Measurements from ENCODE around the gene SPTBN4.
"Not testable (repeated sequence)": the region's sequence is repeated elsewhere in the genome, so short reads cannot be mapped to it uniquely, and the experiment has no call there.

Gene SPTBN4

DNA sequence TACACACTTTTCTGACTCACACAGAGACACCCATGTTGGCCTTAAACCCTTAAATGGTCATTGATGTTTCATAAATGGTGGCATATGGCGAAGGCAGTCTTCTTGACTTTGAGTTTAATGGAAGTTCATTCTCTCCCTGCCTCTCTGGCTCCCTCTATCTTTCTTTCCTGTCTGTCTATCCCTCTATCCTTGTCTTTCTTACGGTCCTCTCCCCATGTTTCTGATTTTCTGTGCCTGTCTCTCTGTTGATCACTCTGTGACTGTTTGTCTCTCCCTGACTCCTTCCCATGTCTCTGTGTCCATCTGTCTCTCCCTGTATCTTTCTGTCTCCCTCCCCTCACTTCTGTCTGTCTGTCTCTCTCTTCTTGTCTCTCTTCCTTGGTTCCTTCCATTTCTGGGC lies 66.7 kb downstream of the SPTBN4 start:
- DNase-seq: no peak

DNA sequence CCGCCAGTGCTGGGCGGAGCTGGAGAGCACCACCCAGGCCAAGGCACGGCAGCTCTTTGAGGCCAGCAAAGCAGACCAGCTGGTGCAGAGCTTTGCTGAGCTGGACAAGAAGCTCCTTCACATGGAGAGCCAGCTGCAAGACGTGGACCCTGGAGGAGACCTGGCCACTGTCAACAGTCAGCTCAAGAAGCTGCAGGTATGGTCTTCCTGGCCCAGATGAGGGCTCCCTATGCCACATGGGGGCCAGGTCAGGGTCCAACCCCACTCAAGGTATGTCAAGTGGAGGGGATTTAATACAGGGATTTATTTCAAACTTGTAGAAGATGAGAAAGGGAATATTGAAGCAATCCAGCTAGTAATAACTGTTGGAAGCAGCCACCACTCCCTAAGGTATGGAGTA lies 67.3 kb downstream of the SPTBN4 start:
- no peak for DNase-seq

DNA sequence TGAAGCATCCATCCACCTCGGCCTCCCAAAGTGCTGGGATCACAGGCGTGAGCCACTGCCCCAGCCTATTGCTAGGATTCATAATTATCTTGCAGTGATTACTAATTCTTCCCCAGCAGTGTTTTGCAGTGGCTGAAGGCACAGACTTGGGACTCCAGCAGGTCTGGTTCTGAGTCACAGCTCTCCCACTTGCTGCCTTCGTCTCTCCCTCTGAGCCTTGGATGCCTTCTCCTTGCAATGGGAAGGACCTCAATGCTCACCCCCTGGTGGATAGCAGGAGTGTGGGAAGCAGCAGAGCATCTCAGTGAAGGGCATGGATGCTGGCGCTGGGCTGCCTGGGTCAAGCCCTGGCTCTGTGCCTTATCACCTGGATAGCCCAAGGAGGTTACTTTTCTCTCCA lies 72.3 kb downstream of the SPTBN4 start:
- DNase-seq: no peak

DNA sequence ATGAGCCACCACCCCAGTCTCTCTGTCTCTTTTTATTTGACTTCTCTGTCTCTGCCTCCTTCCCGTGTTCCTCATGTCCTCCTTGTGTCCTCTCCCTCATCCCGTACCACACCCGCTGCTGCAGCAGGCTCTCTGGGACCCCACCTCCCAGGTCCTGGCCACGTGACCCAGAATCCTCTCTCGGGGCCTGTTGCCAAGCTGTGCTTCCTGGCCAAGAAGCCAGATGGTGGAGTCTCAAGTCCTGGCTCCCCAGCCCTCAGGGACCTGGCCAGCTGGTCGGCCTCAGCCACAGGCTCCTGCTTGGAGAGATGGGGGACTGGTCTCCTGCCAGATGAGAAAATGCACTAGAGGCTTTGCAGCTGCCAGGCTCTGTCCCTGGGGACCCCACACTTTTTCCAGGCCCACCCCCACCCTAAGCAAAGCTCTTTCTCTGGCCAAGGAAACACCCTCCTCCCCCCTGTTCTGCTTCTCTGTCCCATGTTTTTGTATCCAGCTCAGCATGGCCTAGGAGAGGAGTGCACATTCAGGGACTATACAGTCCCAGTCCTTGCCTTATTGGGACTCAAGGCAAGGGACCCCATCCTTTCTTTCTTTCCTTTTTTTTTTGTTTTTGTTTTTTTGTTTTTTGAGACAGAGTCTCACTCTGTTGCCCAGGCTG lies 75.5 kb downstream of the SPTBN4 start:
- DNase-seq: no peak

DNA sequence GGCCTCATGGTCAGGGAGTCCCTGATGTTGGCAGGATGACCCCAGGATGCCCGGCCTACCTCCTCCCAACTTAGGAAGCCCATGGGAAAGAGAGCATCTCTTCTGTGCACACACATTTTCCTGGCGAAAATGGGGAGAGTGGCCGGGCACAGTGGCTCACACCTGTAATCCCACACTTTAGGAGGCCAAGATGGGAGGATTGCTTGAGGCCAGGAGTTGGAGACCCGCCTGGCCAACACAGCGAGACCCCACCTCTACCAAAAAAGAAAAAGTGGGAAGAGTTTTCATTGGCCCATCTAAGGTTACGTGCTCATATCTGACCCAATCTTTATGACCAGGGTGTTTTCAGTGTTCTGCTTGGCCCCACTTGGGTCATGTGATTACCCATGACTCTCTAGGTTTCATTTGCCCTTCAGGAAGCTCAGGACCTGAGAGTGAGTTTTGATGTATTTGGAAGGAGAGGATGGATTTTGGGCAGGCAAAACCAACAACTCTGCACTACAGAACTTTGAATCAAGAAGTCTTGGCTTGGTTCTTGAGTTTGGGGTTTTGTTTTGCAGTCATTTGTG lies 76.3 kb downstream of the SPTBN4 start:
- no peak for DNase-seq

DNA sequence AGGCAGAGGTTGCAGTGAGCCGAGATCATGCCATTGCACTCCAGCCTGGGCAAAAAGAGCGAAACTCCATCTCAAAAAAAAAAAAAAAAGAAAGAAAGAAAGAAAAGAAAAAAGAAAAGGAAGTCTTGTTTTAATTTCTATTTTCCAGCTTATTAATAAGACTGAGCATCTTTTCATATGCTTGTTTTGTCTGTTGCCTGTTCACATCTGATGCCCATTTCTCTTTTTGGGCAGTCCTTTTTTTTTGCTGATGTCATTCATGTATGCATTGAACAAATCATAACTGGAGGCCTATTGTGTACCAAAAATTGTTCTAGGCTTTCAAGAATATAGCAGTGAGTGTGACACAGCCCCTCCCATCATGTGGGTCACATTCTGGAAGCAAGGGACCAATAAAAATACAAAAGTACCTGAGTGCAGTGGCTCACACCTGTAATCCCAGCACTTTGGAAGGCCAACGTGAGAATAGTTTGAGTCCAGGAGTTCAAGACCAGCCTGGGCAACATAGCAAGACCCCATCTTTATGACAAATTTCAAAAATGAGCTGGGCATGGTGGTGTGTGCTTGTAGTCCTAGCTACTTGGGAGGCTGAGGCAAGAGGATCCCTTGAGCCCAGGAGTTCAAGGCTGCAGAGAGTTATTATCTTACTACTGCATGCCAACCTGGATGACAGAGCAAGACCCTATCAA lies 79.5 kb downstream of the SPTBN4 start:
- not testable (repeated sequence) for DNase-seq

DNA sequence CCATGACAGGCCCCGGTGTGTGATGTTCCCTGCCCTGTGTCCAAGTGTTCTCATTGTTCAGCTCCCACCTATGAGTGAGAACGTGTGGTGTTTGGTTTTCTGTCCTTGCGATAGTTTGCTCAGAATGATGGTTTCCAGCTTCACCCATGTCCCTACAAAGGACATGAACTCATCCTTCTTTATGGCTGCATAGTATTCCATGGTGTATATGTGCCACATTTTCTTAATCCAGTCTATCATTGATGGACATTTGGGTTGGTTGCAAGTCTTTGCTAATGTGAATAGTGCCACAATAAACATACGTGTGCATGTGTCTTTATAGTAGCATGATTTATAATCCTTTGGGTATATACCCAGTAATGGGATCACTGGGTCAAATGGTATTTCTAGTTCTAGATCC lies 80.4 kb downstream of the SPTBN4 start:
- not testable (repeated sequence) for DNase-seq

DNA sequence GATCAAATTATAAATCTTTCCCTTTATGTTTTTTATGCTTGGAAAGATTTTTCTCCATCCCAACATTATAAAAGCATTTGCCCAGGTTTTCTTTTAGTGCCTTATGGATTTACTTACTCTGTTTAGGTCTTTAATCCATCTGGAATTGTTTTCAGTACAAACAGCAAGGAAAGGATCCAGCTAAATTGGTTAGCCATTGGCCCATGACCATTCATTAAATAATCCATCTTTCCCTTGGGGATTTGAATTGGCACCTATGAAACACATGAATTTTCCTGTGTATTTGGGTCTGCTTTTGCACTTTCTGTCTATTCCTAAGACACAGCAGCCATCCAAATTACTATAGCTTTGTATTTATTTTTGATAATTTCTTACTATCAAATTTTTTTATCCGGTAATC lies 81.0 kb downstream of the SPTBN4 start:
- no peak for DNase-seq

DNA sequence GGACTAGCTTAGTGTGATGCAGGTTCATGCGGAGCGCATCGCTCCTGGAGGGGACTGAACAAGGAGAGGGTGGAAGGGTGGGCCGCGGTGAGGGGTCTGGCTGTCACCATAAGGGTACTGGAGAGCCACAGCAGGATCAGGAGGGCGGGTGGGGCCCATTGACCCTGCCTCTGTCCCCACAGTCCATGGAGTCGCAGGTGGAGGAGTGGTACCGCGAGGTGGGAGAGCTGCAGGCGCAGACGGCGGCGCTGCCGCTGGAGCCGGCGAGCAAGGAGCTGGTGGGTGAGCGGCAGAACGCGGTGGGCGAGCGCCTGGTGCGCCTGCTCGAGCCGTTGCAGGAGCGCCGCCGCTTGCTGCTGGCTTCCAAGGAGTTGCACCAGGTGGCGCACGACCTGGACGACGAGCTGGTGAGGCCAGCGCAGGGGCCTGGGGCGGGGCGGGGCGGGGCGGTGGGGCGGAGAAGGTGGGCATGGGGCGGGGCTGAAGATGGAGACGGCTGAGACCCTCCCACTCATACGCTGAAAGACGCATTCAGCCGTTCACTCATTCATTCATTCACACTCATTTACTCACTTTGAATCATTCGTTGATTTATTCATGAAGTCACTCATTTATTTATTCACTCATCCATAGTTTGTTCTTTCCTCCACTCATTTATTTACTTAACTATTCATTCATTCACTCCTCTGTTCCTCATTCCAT lies 82.4 kb downstream of the SPTBN4 start:
- peak; percentile 66 to 71 for DNase-seq

DNA sequence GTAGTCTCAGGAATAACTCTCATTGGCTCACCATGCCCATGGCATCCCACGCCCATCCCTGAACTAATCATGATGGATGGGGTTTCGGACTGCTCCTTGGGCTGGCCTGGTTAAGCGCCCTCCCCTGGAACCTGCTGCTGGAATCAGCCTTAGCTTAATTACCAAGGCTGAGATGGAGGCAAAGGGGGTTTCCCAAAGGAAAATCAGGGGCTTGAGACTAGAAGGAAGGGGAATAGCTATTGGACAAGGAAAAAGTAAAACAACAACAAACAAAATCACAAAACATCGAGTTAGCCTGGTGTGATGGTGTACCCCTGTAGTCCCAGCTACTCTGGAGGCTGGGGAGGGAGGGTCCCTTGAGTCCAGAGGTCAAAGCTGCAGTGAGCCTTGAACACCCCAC lies 84.2 kb downstream of the SPTBN4 start:
- DNase-seq: no peak

DNA sequence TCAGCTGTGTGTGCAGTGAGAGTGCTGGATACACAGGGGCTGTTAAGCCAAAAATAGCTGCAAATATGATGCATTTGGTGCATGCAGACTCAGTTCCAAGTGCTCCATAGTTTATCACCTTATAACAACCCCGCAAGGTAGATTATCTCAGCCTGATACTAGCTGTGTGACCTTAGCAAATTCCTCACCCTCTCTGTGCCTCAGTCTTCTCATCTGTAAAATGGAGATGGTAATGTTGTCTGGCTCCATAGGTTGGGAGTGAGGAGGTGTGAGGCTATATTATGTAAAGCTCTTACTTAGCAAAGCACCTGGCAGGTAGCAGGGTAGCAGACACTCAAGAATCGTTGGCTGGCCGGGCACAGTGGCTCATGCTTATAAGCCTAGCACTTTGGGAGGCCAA lies 86.0 kb downstream of the SPTBN4 start:
- DNase-seq: no peak

DNA sequence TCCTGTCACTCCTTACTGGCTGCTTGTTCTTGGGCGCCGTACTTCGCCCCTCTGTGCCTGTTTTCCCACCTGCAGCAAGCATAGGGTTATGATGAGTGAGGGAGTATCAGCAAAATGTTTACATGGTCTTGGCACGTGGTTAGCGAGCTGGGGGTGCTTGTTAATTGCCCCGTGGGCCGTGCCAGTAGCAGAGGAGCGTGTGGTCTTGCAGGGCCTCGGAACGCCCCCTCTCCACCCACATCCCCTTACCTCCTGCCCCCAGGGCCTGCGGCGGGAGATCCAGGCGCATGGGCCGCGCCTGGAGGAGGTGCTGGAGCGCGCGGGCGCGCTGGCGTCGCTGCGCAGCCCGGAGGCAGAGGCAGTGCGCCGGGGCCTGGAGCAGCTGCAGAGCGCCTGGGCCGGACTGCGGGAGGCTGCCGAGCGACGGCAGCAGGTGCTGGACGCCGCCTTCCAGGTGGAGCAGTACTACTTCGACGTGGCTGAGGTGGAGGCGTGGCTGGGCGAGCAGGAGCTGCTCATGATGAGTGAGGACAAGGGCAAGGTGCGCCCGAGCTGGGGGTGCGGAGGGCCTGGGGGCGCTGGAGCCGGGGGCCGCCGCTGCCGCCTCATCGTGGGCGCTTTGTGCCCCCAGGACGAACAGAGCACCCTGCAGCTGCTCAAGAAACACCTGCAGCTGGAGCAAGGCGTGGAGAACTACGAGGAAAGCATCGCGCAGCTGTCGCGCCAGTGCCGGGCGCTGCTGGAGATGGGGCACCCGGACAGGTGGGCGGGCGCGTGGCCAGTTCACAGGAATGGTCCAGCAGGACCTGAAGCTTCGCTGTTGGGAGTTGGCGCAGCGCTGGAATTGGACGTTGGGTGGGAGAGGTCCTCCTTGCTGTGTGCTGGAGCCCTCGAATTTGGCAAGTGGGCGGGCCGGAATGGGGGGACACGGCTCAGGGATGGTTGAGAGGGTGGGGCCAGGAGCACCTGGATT lies 87.4 kb downstream of the SPTBN4 start:
- DNase-seq: no peak

DNA sequence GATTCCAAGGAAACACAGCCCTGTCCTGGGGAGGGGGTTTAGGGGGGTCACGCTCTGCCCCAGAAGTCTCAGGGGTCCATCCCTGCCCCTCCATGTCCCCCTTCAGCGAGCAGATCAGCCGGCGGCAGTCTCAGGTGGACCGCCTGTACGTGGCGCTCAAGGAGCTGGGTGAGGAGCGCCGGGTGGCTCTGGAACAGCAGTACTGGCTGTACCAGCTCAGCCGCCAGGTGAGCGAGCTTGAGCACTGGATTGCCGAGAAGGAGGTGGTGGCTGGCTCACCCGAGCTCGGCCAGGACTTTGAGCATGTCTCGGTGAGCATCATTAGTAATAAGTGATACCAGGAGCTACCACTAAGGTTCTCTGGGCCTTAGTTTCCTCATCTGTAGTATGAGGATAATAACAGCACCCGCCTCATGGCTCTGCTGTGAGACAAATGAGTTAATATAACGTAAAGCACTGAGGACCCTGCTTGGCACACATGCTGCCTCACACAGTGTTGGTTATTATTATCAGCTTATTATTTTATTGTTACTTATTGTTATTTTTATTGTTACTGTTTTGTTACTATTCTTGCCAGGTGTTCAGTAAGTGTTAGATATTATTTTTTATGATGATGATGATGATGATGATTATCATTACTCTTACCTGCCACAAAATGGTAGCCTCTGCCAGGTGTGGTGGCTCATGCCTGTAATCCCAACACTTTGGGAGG lies 89.3 kb downstream of the SPTBN4 start:
- DNase-seq: no peak

DNA sequence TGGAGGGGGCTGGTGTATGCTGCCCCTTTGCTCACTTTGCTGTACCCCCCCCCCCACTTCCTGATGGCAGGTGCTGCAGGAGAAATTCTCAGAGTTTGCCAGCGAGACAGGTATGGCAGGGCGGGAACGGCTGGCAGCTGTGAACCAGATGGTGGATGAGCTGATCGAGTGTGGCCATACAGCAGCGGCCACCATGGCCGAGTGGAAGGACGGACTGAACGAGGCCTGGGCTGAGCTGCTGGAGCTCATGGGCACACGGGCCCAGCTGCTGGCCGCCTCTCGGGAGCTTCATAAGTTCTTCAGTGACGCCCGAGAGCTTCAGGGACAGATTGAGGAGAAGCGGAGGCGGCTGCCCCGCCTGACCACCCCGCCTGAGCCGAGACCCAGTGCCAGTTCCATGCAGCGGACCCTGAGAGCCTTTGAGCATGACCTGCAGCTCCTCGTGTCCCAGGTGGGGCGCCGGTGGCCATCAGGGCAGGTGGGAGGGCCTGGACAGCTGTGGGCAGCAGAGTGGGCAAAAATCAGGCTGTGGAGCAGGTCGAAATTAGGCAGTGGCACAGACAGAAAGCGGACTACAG lies 90.2 kb downstream of the SPTBN4 start:
- no peak for DNase-seq

DNA sequence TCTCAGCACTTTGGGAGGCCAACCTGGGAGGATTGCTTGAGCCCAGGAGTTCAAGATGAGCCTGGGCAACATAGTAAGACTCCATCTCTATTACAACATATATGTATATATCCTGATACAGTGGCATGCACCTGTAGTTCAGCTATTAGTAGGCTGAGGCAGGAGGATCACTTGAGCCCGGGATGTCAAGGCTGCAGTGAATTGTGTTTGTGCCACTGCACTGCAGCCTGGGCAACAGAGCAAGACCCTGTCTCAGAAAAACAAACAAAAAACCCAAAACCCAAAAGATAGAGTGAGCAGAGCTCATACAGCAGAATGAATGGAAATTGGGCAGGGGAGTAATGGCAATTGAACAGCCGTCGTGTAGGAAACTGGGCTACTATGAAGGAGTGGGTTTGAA lies 92.6 kb downstream of the SPTBN4 start:
- no peak for DNase-seq

DNA sequence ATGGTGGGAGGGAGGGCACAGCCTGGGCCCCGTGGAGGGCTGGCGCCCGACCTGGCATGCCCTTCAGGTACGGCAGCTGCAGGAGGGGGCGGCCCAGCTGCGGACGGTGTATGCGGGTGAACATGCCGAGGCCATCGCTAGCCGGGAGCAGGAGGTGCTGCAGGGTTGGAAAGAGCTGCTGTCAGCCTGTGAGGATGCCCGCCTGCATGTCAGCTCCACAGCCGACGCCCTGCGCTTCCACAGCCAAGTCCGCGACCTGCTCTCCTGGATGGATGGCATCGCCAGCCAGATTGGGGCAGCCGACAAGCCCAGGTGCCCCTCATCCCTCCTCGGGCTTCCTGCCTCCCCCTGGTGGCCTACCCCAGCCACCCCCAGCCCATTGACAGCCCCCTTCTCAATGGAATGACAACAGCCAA lies 93.3 kb downstream of the SPTBN4 start:
- DNase-seq: no peak

DNA sequence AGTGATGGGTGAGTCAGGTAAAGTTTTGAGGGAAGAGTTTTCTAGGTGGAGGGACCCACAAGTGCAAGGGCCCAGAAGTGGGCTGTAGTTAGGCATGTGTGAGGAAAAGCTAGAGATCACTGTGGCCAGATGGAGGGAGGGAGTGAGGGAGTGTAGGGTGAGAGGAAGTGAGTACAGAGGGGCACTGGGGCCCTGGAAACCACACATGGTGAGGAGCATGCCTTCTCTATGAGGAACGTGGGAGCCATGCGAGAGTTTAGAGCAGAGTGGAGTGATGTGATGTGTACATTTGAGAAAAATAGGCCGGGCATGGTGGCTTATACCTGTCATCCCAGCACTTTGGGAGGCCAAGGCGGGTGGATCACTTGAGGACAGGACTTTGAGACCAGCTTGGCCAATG lies 95.1 kb downstream of the SPTBN4 start:
- DNase-seq: no peak

DNA sequence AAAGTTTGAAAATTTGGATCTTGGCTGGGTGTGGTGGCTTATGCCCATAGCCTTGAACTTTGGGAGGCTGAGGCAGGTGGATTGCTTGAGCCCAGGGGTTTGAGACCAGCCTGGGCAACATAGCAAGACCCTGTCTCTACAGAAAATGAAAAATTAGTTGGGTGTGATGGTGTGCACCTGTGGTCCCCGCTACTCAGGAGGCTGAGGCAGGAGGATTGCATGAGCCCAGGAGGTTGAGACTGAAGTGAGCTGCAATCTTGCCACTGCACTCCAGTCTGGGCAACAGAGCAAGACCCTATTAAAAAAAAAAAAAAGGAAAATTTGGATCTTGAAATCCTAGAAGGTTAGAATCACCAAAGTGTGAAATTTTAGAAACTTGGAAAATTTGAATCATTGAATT lies 97.7 kb downstream of the SPTBN4 start:
- DNase-seq: not testable (repeated sequence)

DNA sequence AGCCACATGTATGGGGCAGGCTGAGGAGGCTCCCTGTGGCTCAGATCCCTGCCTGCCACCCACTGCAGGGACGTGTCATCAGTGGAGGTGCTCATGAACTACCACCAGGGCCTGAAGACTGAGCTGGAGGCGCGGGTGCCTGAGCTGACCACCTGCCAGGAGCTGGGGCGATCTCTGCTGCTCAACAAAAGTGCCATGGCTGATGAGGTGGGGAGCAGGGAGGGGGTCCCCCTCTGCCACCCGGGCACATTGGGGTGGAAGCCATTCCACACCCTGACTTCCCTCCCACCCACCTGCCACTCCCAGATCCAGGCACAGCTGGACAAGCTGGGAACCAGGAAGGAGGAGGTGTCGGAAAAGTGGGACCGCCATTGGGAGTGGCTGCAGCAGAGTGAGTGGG lies 98.6 kb downstream of the SPTBN4 start:
- DNase-seq: no peak

DNA sequence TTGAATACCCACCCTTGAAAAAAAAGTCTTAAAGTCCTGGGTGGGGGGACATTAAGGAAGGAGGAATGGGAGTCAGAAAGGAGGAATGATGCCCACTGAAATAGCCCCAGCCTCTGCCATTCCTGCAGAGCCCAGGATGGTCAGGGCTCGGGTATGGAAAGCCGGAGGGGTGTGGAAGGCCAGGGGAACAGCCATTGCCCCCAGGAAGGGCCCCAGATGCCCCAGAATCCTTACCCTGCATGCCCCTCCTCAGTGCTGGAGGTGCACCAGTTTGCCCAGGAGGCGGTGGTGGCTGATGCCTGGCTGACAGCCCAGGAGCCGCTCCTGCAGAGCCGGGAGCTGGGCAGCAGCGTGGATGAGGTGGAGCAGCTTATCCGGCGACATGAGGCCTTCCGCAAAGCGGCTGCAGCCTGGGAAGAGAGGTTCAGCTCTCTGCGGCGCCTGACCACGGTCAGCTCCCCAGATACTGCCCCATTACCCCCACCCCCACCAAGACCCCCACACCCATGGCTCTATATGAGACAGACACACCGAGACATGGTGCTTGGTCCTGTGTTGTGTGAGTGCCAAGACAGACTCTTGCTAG lies 99.2 kb downstream of the SPTBN4 start:
- no peak for DNase-seq

DNA sequence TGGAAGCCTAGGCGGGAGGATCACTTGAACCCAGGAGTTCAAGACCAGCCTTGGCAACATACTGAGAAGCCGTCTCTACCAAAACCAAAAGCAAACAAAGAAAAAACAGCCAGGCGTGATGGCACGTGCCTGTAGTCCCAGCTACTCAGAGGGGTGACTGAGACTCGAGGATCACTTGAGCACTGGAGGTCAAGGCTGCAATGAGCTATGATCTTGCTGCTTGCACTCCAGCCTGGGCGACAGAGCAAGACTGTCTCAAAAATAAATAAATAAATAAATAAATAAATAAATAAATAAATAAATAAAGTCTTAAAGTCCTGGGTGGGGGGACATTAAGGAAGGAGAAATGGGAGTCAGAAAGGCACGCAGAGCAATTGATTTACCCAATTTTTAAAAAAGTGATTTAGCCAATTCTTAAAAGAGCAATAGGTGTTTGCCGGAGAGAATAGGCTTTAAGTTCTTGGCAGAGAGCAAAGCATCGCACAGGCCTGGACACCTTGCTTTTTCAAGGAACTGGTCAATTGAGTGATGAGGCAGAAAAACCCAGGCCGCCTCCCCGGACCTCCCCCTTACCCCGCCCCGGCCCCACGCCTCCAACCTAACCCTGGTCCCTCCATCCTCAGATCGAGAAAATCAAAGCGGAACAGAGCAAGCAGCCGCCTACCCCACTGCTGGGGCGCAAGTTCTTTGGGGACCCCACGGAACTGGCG lies 100.4 kb downstream of the SPTBN4 start:
- no peak for DNase-seq

All from stimulated activated CD4-positive, alpha-beta T cell treated with anti-CD3 and anti-CD28 coated beads, Interleukin-2, amount 100 ng/mL, for 48 hours (primary cell).